ENCODE results near the gene SELENOO.

SELENOO gene

DNA sequence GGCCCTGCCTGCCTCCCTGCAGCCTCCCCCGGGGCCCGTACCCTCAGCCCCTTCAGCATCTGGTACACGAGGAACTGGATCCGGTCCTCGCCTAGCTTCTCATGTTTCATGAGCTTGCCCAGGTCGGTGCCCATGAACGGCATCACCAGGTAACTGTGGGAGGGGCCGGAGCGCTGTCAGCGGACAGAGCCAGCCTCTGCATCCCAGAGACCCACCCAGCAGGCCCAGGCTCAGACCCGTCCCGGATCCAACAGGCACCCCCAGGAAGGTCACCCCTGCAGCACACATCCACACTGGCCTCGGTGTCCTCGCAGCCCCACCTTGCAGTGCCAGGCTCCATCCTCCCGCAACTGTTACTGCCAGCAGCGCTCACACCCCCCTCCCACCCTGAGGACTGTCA is 56.2 kb downstream of the SELENOO start:
- no peak for DNase-seq

- DNase-seq, result no peak
Observed at GRCh38 chr22:50257451-50258360, 56.9 kb downstream of the SELENOO start.

DNA sequence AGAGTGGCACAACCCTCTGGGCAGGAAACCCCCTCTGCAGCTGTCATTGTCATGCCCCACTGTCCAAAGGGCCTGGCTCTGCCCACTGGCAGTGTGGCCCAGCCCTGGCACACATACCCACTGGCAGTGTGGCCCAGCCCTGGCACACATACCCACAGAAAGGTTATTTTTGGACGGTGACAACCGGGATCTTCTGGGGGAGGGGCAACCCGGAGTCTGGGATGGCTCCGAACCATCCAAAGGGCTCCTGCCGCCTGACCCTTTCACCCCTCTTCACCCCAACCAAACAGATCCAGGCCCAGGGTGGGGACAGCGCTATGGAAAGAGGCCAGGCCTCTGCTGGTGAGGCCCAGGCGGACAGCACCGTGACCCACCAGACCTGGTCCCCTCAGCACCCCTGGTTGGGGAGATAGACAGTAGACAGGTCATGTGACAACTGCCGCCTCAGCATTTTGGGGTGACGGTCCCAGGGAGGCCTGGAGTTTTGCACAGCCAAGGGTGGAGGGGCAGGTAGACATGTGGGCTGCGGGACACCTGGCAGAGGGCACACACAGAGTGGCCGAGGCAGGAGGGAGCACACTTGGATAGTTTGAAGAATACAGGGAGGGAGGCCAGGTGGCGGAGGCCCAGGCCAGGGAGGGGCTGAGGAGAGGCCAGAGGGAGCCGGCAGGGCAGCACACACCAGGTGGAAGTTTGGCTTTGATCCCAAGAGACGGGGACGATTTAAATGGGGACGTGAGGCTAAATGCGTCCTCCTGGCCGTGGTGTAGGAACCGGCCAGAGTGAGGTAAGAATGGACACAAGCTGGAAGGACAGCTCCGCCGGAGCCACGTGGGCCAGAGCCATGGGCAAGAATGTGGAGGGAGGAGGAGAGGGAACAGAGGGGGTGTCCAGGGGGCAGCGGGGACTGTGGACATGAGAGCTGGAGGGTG is 57.8 kb downstream of the SELENOO start:
- DNase-seq, result no peak

GRCh38 chr22:50259302-50259701 is 58.5 kb downstream of the SELENOO start:
- DNase-seq, result no peak

GRCh38 chr22:50260434-50260800 is 59.6 kb downstream of the SELENOO start:
- DNase-seq, result no peak

DNA sequence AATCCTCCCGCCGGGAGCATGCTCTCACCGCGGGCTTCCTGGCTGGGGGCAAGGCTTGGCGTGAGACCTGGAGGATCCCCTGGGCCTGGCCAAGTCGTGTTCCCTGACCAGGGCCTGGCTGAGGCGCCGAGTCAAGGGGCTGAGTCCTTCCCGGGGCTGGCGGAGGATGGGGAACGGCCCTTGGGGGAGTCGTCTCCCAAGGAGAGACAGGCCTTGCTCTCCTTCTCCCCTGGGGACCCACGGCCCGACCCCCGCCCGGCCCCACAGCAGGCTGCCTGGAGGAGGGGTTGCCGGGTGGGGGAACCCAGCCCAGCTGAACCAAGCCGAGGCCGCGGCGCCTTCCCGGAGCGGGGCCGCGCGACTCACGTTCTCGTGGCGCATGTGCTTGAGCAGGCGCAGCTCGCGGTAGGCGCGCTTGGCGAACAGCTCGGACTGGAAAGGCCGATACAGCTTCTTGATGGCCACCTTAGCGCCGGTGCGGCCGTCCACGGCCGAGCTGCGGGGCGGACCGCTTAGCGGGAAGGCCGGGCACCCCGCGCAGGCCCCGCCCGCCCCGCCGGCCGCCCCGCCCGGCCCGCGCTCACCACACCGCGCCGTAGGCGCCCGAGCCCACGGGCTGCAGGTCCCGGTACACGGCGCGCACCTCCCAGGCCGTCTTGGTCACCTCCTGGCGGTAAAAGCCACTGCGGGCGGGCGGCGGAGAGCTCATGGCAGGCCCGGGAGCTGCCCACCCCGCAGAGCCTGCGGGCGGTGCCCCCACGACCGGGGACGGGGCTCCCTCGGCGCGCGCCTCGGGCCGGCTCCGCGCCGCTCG is 60.2 kb downstream of the SELENOO start:
- no peak for DNase-seq

DNA sequence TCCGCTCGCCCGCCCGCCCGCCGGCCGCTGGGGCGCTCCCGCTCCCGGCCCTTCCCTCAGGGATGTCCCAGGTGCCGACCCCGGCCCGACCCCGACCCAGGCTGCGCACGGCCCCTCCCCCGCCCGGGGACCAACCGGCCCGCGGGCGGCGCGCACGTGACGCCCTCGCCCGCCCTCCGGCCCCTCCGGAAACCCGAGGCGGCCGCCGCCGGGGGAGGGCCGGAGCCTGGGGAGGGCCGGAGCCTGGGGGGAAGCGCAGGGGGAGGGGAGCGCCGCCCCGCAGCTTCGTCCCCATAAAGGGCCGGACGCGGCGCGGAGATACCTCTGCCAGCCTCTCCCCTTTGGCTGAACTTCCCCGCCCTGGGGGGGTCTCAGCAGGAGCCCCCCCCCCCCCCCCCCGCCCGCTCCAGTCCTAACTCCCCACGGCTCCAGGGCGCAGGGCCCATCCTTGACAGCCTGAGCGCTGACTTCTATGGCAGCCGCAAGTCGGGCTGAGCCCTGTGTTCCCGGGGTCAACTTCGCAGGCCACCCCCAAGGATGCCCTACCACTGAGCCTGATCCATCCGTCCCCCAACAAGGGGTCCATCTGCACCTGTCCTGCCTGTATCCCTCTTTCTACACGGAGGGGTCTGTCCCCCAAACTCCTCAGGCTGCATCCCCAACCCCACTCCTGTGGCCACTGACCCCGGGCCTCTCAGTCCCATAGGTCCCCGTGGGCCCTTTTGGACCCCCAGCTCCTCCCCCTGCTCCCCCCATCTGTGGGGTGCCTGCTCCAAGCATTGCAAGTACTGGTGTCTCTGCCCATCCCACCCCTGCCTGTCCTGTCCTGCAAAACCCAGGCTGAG is 61.0 kb downstream of the SELENOO start, which contains the start of gene MAPK12:
Gene MAPK12, minus strand, starts transcription at position 69 of the 845 bp plus-strand sequence. CDS start 174 bp downstream, outside the sequence.
- no peak for DNase-seq

GRCh38 chr22:50262460-50262911 is 61.7 kb downstream of the SELENOO start:
- no peak for DNase-seq

DNA sequence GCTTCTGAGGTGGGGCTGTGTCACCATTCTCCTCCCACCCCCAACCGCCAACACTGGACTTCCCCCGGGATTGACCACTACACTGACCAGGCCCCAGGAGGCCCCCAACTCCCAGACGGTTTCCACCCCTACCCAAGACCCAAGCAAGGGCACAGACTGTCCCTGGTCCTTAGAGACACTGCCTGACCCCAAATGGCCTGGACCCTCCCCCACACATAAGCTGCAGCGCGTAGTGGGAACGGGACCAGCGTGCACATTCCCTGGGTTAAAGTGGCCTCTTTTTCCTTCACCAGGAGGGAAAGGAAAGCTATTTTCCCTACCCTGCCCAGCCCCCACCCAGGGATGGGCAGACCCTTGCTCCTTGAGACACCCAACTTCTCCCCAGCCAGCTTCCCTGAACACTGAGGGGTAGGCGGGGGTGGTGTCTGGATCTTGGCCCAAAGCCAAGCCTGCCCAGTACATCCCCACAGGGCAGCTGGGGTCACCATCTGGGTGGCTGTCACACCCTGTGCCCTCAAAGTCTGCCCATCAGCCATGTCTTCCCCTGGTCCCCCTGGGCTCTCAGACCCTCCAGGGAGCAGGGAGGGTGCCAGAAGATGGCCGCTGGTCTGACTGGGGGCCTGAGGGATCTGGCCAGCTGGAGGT is 62.3 kb downstream of the SELENOO start:
- DNase-seq, result no peak

DNA sequence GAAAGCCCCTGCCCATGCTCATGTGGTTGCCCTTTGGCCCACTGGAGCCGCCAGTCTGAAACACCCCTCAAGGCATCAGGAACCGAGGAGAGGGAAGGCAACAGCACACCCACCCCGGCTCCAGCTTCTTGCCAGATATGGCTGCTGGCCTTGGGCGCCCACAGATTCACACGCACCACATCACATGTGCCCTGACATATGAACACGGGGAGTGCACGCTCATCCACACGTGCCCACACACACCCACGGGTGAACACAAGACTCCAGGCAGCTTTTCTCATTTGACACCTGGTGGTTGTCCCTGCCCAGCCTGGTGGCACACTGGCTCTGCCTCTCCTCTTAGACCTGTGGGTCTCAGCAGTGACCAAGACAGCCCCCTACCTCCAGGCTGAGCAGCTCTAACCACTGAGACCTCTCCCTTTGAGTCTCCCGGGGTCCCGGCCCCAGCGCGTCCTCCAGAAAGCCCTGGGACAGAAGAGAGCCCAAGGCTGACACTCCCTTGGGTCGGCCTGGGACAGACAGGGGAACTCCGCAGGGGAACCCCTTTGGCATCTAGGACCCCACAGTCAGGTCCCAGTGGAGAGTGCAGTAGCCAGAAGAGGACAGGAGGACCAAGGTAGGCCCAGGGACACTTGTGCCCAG is 63.4 kb downstream of the SELENOO start:
- no peak for DNase-seq

DNA sequence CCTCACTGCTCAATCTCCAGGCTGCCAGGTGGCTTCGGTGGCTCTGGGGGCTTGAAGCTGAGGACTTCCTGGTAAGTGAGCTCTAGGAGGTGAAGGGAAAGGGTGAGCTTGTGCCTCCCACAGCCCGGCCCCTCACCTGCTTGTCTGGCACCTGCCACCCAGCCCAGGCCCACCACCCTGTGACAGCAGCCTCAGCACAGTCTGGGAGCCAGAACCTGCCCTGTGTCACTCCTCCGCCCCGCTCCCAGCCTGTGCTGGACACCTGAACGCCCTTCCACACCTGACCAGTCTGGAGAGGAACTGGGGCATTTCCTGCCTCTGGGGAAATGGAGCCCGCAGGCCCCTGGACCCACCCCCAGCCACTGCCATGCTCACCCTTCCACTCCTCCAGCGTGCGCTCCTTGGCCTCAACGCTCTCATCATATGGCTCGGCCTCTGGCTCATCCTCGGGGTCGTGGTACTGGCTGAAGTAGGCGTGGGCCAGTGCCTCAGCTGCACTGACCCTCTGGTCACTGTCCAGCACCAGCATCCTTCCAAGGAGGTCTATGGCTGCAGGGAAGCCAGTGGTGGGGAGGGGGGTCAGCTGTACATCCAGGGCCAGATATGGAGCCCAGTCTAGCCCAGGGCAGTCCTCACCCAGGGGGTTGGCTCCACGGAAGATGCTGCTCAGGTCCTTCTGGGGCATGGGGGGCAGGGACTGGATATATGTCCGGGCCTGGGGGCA is 64.3 kb downstream of the SELENOO start:
- DNase-seq, result no peak

- DNase-seq, result no peak
Observed at GRCh38 chr22:50266994-50267393, 66.2 kb downstream of the SELENOO start.
